Activated CD8-positive, alpha-beta T cell treated with anti-CD3 and anti-CD28 coated beads, Interleukin-2, amount 10 ng/mL, durations not matched to agents 7 days and 5 days (primary cell): ENCODE measurements around the gene SAP30. TPM values are rescaled to one million over a fixed set of nuclear protein-coding genes. Genes with fewer than 3 reads are reported as not detected.

Source experiments
- ATAC-seq: fragments of 150-1000 bp; cut with Tn5 transposase; one replicate; pipeline ENCODE4 v1.10.0; 2021; ENCODE audit warnings: moderate library complexity
- CTCF ChIA-PET: fragments of 350-600 bp; sonication (Branson Sonifier 250); formaldehyde crosslinking; loops from one replicate; lab custom pipeline; 2021; ENCODE audit warnings: antibody characterized with exemption; lab: Charles Lee
- POLR2A ChIA-PET: fragments of 350-600 bp; sonication (Branson Sonifier 250); formaldehyde crosslinking; loops from one replicate; lab custom pipeline; 2021; ENCODE audit warnings: antibody characterized with exemption; lab: Charles Lee
- DNase-seq: peaks from one replicate; pipeline ENCODE4 v3.0.0-alpha.2; 2020
- H3K27ac Mint-ChIP-seq: one replicate; pipeline ENCODE4 v1.8.0; 2021; ENCODE audit warnings: mild to moderate bottlenecking, mixed read lengths
- H3K27me3 Mint-ChIP-seq: one replicate; pipeline ENCODE4 v1.8.0; 2021; ENCODE audit warnings: low read depth, mixed read lengths
- H3K36me3 Mint-ChIP-seq: one replicate; pipeline ENCODE4 v1.8.0; 2021; ENCODE audit warnings: low read depth, mixed read lengths
- H3K4me1 Mint-ChIP-seq: one replicate; pipeline ENCODE4 v1.8.0; 2021; ENCODE audit warnings: low read depth, mixed read lengths
- H3K4me3 Mint-ChIP-seq: one replicate; pipeline ENCODE4 v1.8.0; 2021; ENCODE audit warnings: mild to moderate bottlenecking, mixed read lengths
- H3K9me3 Mint-ChIP-seq: one replicate; pipeline ENCODE4 v1.8.0; 2022; ENCODE audit warnings: mixed read lengths; ENCODE audit not compliant: insufficient read depth
- total RNA-seq, 2 experiments: library from RNA; stranded (reverse); gene quantifications; one replicate each; pipeline ENCODE4 v1.2.3, GENCODE V29; 2021

Gene SAP30
- total RNA-seq, 2 experiments from 2014 or later, result 19.7 to 21.0 TPM

DNA sequence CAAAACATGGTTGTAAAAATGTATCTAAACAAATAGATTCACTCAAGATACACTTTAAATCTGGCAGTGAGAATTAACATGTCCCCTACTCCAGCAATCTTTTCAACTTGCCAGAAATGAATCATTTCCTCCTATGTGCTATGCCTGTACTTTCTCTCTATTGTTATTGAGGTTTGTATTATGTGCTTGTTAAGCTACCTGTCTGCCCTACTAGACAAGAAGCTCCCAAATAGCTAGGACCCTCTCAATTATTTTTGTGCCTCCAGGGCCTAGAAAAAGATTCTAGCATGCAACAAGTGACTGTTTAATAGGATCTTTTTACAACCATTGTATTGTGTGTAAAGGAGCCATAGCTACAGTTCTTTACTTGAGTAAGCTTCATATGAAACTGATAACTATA, 3.5 kb upstream of the SAP30 start:
- Mint-ChIP-seq H3K4me3 (peak overlapping the region; percentile 100), H3K9me3 (no peaks in the 10 kb centered on the region), H3K4me1 (peaks cover 31% of the 10 kb centered on the region), H3K36me3 (peaks cover 15% of the 10 kb centered on the region), H3K27ac (peak overlapping the region; percentile 35), H3K27me3 (no peaks in the 10 kb centered on the region)
- CTCF ChIA-PET, result interaction anchor here (1.1 to 5.8 kb wide), 5 partner anchors 19 to 354 kb away, joined by 3 to 48 read pairs (median 4); partner anchors contain the start of gene HMGB2
- DNase-seq (no peak), ATAC-seq (no peak)
- POLR2A ChIA-PET, result interaction anchor here (0.5 to 9.4 kb wide), 2 partner anchors 33 to 129 kb away, joined by 4 to 329 read pairs; partner anchors contain the start of gene HMGB2

DNA sequence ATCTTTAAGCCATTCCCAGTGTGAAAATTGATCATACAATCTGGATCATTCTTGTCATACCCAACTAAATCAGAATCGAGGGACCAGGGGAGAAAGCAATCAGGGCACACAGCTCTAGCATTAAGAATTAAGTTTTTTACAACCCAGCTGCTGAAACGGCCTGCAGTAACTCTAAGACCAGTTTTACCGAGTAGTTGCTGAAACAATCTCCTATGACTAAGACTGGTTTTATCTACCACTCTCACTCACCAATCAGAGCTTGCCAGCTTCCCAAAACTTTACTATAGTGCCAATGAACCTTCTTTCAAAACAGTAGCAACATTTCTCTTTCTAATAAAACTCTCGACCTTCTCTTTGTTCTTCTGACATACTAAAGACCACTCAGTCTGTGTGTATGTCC, 2.8 kb upstream of the SAP30 start:
- peaks cover 16% of the 10 kb centered on the region for H3K36me3 Mint-ChIP-seq
- ChIA-PET CTCF (interaction anchor here (1.1 to 5.8 kb wide), 5 partner anchors 20 to 354 kb away, joined by 3 to 48 read pairs (median 4); partner anchors contain the start of gene HMGB2), POLR2A (interaction anchor here (0.5 to 9.4 kb wide), 2 partner anchors 34 to 128 kb away, joined by 4 to 329 read pairs; partner anchors contain the start of gene HMGB2)
- H3K4me3 Mint-ChIP-seq, result peak overlapping the region; percentile 100
- peaks cover 34% of the 10 kb centered on the region for H3K4me1 Mint-ChIP-seq
- DNase-seq (no peak), ATAC-seq (no peak)
- H3K27me3 Mint-ChIP-seq, result no peaks in the 10 kb centered on the region
- peak overlapping the region; percentile 20 for H3K27ac Mint-ChIP-seq
- H3K9me3 Mint-ChIP-seq, result no peaks in the 10 kb centered on the region

DNA sequence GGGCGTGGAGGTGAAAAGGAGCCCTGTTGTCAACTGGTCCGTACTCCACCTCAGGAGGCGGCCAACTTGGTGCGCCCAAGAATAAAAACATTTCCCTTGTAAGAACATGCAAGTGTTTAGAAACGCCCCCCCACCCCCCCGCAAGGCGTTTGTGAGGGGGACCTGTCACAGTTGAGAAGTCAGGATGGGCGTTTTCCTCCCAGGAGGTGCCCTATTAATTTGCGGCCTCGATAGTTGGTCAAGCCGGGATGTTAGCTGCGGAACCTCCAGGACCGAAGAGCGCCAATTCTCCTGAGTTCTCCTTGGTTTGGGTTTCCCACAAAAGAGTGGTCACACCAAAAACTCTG, 651 bp upstream of the SAP30 start:
- ChIA-PET POLR2A (interaction anchor here (0.9 to 9.4 kb wide), 5 partner anchors 23 to 201 kb away, joined by 3 to 329 read pairs (median 4); partner anchors contain the start of genes GALNT7 and HMGB2), CTCF (interaction anchor here (1.3 to 5.8 kb wide), 6 partner anchors 8 to 69 kb away, joined by 3 to 48 read pairs (median 7); partner anchors contain the start of gene HMGB2)
- H3K27ac Mint-ChIP-seq, result peak overlapping the region; percentile 96
- H3K9me3 Mint-ChIP-seq, result no peaks in the 10 kb centered on the region
- peak; percentile 74 for DNase-seq
- peak; percentile 31 for ATAC-seq
- H3K4me1 Mint-ChIP-seq, result peaks cover 39% of the 10 kb centered on the region
- H3K27me3 Mint-ChIP-seq, result no peaks in the 10 kb centered on the region
- peak overlapping the region; percentile 100 for H3K4me3 Mint-ChIP-seq
- peaks cover 23% of the 10 kb centered on the region for H3K36me3 Mint-ChIP-seq

DNA sequence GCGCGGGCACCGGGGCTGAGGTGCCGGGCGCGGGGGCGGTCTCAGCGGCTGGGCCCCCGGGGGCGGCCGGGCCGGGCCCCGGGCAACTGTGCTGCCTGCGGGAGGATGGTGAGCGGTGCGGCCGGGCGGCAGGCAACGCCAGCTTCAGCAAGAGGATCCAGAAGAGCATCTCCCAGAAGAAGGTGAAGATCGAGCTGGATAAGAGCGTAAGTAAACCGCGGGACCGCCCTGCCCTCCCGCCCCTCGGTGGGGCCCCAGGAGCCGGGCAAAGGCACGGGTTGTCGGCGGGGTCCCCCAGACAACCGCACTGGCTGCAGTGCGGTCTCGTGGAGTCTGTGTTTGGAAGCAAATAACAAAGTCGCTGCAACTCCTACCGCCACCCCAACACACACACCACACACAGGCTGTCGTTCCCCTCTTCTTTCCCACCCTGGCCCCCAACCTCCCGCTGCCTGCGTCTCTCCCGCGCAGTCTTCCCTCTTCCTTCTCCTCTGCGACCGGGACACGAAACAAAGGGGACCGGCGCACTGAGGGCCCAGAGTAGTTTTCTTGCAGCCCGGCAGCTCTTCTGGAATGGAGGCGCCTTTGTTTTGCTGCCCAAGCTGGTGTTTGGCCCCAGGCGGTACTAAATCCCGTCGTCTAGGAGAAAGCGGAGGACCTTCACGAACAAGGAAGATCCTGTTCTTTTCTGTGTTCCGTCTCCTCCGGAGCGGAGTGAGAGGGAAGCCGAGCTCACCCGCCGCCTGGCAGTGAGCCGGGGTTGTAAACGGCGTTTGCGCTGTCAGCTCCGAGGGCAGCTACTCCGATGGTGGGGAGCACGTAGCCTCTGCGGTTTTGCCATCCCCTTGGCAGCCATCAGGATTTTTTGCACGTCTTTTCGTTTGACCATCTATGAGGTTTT, 788 bp downstream of the SAP30 start:
- ChIA-PET POLR2A (interaction anchor here (1.0 to 9.4 kb wide), 3 partner anchors 13 to 41 kb away, joined by 3 to 329 read pairs (median 10); partner anchors contain the start of gene HMGB2), CTCF (interaction anchor here (0.8 to 5.8 kb wide), 12 partner anchors 10 to 123 kb away, joined by 3 to 48 read pairs (median 4); partner anchors contain the start of gene HMGB2)
- ATAC-seq (peak; percentile 27), DNase-seq (peak; percentile 59)
- peaks cover 22% of the 10 kb centered on the region for H3K36me3 Mint-ChIP-seq
- H3K27ac Mint-ChIP-seq, result peak overlapping the region; percentile 76
- H3K4me3 Mint-ChIP-seq, result peak overlapping the region; percentile 100
- no peaks in the 10 kb centered on the region for H3K27me3 Mint-ChIP-seq
- H3K9me3 Mint-ChIP-seq, result no peaks in the 10 kb centered on the region
- peaks cover 26% of the 10 kb centered on the region for H3K4me1 Mint-ChIP-seq

DNA sequence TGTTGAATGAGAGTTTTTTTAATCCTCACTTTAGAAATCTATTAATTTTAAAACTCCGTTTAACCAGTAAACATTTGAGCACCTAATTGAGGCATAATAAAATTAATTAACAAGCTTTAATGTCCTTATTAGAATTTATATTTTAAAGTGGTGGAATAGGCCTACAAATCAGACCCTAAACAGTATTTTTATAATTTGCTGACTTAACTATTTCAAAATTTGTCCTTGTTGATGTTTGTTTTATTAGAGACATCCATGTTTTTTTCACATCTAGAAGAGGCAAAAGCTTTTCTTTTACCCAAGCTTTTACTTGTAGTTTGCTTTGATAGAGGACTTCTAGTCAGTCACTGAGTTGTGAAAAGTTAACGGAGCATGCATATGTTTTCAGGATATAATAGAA, 3.8 kb downstream of the SAP30 start:
- H3K9me3 Mint-ChIP-seq, result no peaks in the 10 kb centered on the region
- peaks cover 18% of the 10 kb centered on the region for H3K36me3 Mint-ChIP-seq
- ATAC-seq, result no peak
- H3K4me3 Mint-ChIP-seq, result no peak overlapping the region
- ChIA-PET CTCF (interaction anchor here (1.0 to 1.5 kb wide), 4 partner anchors 10 to 73 kb away, joined by 3 to 4 read pairs (median 4); no protein-coding TSS in a partner anchor), POLR2A (interaction anchor here (9.4 kb wide), 1 partner anchor 41 kb away, joined by 329 read pairs; the partner anchor contains the start of gene HMGB2)
- H3K4me1 Mint-ChIP-seq, result peaks cover 9% of the 10 kb centered on the region
- H3K27me3 Mint-ChIP-seq, result no peaks in the 10 kb centered on the region
- DNase-seq, result no peak
- H3K27ac Mint-ChIP-seq, result no peak overlapping the region

DNA sequence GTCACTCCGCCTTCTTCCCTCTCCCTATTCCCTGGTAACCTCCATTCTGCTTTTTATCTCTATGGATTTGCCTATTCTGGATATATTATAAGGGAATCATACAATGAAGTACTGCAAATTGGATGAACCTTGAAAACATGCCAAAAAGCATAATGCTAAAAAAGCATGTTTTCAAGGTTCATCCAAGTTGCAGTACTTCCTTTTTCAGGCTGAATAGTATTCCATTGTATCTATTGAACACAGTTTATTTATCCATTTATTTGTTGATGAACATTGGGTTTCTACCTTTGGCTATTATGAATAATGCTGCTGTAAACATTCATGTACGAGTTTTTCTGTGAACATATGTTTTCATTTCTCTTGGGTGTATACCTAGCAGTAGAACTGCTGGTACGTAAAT, 9.2 kb downstream of the SAP30 start:
- CTCF ChIA-PET, result no interaction called here
- Mint-ChIP-seq H3K4me1 (no peaks in the 10 kb centered on the region), H3K9me3 (no peaks in the 10 kb centered on the region), H3K36me3 (peaks cover 6% of the 10 kb centered on the region), H3K27me3 (peaks cover 12% of the 10 kb centered on the region), H3K4me3 (no peak overlapping the region), H3K27ac (no peak overlapping the region)
- ATAC-seq (no peak), DNase-seq (no peak)
- POLR2A ChIA-PET, result interaction anchor here (0.6 kb wide), 1 partner anchor 19 kb away, joined by 4 read pairs; no protein-coding TSS in a partner anchor

DNA sequence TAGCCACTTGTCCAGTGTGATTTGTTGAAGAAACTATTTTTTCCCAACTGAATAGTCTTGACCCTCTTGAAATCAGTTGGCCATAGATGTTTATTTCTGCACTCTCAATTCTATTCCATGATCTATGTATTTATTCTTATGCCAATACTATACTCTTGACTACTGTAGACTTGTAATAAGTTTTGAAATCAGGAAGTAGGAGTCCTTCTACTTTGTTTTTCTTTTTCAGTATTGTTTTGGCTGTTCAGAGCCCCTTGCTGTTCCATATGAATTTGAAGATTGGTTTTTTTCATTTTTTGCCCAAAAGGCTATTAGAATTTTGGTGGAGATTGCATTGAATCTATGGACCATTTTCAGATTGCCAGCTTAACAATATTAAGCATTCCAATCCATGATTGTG, 10.2 kb downstream of the SAP30 start:
- Mint-ChIP-seq H3K4me3 (no peak overlapping the region), H3K9me3 (no peaks in the 10 kb centered on the region), H3K36me3 (peaks cover 4% of the 10 kb centered on the region), H3K27ac (no peak overlapping the region), H3K4me1 (no peaks in the 10 kb centered on the region), H3K27me3 (peaks cover 12% of the 10 kb centered on the region)
- ChIA-PET CTCF (no interaction called here), POLR2A (interaction anchor here (1.0 kb wide), 1 partner anchor 47 kb away, joined by 3 read pairs; the partner anchor contains the start of gene HMGB2)
- no peak for DNase-seq
- ATAC-seq, result no peak

DNA sequence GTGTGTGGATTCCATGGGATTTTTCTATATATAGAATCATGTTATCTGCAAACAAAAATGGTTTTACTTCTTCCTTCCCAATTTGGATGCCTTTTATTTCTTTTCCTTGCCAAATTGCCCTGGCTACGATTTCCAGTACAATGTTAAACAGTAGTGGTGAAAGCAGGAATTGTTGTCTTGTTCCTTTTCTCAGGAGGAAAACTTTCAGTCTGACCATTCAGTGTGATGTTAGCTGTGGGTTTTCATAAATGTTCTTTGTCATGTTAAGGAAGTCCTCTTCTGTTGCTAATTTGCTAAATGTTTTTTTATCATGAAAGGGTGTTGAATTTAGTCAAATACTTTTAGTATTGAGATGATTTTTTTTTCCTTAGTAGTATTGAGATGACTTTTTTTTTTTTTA, 10.9 kb downstream of the SAP30 start:
- no peak for DNase-seq
- H3K4me3 Mint-ChIP-seq, result no peak overlapping the region
- no peak overlapping the region for H3K27ac Mint-ChIP-seq
- no peaks in the 10 kb centered on the region for H3K9me3 Mint-ChIP-seq
- no peak for ATAC-seq
- no peaks in the 10 kb centered on the region for H3K4me1 Mint-ChIP-seq
- peaks cover 2% of the 10 kb centered on the region for H3K36me3 Mint-ChIP-seq
- peaks cover 12% of the 10 kb centered on the region for H3K27me3 Mint-ChIP-seq
- POLR2A ChIA-PET, result interaction anchor here (1.0 kb wide), 1 partner anchor 47 kb away, joined by 3 read pairs; the partner anchor contains the start of gene HMGB2
- CTCF ChIA-PET, result no interaction called here

DNA sequence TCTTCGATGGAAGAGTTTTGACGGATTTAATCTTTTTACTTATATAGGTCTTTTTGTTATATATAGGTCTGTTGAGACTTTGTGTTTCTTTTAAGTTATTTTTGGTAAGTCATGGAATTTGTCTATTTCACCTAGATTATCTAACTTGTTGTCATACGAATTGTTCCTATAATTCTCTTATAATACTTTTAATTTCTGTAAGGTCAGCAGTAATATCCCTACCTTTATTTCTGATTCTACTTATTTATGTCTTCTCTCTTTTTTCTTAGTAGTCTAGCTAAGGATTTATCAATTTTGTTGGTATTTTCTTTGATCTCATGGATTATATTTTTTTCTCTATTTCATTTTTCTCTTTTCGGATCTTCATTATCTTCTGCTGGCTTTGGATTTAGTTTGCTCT, 11.6 kb downstream of the SAP30 start:
- no peaks in the 10 kb centered on the region for H3K4me1 Mint-ChIP-seq
- H3K4me3 Mint-ChIP-seq, result no peak overlapping the region
- POLR2A ChIA-PET, result no interaction called here
- CTCF ChIA-PET, result no interaction called here
- H3K9me3 Mint-ChIP-seq, result no peaks in the 10 kb centered on the region
- DNase-seq, result no peak
- no peak for ATAC-seq
- H3K27me3 Mint-ChIP-seq, result peaks cover 12% of the 10 kb centered on the region
- H3K36me3 Mint-ChIP-seq, result peaks cover 2% of the 10 kb centered on the region
- H3K27ac Mint-ChIP-seq, result no peak overlapping the region

DNA sequence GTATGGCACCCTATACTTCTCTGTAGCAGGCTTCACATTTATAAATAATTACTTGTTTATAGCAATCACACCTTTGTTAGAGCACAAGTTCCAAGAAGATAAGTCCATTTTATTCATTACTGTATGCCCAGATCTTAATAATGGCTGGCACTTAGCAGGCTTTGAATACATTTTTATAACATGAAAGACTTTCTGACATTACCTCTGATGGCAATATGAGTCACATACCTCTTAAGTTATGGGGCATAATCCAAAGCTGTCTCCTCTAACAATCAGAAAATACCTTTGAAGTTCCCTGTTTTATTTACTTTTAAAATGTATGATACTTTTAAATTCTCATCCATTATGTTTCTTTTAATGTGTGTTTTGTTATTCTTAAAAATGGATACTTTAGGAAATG, 16.0 kb downstream of the SAP30 start:
- CTCF ChIA-PET, result interaction anchor here (0.9 to 1.4 kb wide), 2 partner anchors 9 to 85 kb away, joined by 3 to 4 read pairs; no protein-coding TSS in a partner anchor
- no peak for ATAC-seq
- H3K9me3 Mint-ChIP-seq, result no peaks in the 10 kb centered on the region

DNA sequence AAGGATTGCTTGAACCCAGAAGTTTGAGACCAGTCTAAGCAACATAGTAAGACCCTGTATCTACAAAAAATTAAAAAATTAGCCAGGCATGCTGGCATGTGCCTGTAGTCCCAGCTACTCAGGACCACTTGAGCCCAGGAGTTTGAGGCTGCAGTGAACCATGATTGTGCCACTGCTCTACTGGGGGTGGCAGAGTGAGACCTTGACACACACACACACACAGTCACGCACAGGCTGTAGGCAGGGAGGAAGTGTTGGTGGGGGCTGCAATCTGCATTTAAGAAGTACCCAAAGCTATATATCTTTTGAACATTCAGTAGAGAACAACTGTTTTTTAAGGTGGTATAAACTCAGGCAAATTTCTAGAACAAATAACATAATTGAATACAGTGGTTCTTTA, 20.9 kb downstream of the SAP30 start:
- POLR2A ChIA-PET, result no interaction called here
- peaks cover 7% of the 10 kb centered on the region for H3K27me3 Mint-ChIP-seq
- no peaks in the 10 kb centered on the region for H3K36me3 Mint-ChIP-seq
- ATAC-seq, result no peak
- H3K9me3 Mint-ChIP-seq, result no peaks in the 10 kb centered on the region
- CTCF ChIA-PET, result interaction anchor here (1.8 kb wide), 1 partner anchor 10 kb away, joined by 4 read pairs; no protein-coding TSS in a partner anchor
- H3K4me1 Mint-ChIP-seq, result no peaks in the 10 kb centered on the region
- H3K27ac Mint-ChIP-seq, result no peak overlapping the region
- DNase-seq, result no peak
- no peak overlapping the region for H3K4me3 Mint-ChIP-seq

More for the DNA sequence above, 16.0 kb downstream of the SAP30 start:
- POLR2A ChIA-PET, result no interaction called here
- Mint-ChIP-seq H3K36me3 (no peaks in the 10 kb centered on the region), H3K27ac (no peak overlapping the region), H3K4me1 (no peaks in the 10 kb centered on the region), H3K27me3 (peaks cover 6% of the 10 kb centered on the region), H3K4me3 (no peak overlapping the region)
- DNase-seq, result no peak
